Cerebellar nuclear complex (tissue), 1 donor: ENCODE data around the gene PCDHA6.
"Not testable (repeated sequence)": the region's sequence is repeated elsewhere in the genome, so short reads cannot be mapped to it uniquely, and the experiment has no call there.

Experiments used
- DNase-seq, 2 experiments: peaks; one replicate each; lab custom pipeline; 2025; lab: John Stamatoyannopoulos, UW

The PCDHA6 gene

GRCh38 chr5:140827704-140828361 lies at the start of gene PCDHA6:
Gene PCDHA6, plus strand, starts transcription at chr5:140827960. Its CDS starts 132 bp downstream, at chr5:140828092.
- DNase-seq: no peak

GRCh38 chr5:140780512-140780911 lies 47.2 kb upstream of the PCDHA6 start:
- no peak for DNase-seq

GRCh38 chr5:140785905-140786686 lies 41.7 kb upstream of the PCDHA6 start, which contains the start of gene PCDHA1:
Gene PCDHA1, plus strand, starts transcription at chr5:140786140.
- DNase-seq: no peak

GRCh38 chr5:140787422-140787821 lies 40.3 kb upstream of the PCDHA6 start:
- DNase-seq: not testable (repeated sequence)

GRCh38 chr5:140787849-140788504 lies 39.8 kb upstream of the PCDHA6 start:
- DNase-seq: not testable (repeated sequence)

GRCh38 chr5:140791089-140791488 lies 36.7 kb upstream of the PCDHA6 start:
- DNase-seq: no peak

GRCh38 chr5:140794595-140795258 lies 33.0 kb upstream of the PCDHA6 start, which contains the start of gene PCDHA2:
Gene PCDHA2, plus strand, starts transcription at chr5:140794852.
- DNase-seq: no peak

- DNase-seq: no peak
These were observed 32.5 kb upstream of the PCDHA6 start for GRCh38 chr5:140795259-140795641.

GRCh38 chr5:140796072-140796717 lies 31.6 kb upstream of the PCDHA6 start:
- DNase-seq: not testable (repeated sequence)

GRCh38 chr5:140796718-140797095 lies 31.1 kb upstream of the PCDHA6 start:
- DNase-seq: no peak

GRCh38 chr5:140800816-140801493 lies 26.8 kb upstream of the PCDHA6 start, which contains the start of gene PCDHA3:
Gene PCDHA3, plus strand, starts transcription at chr5:140801057.
- DNase-seq: no peak

GRCh38 chr5:140801494-140801841 lies 26.3 kb upstream of the PCDHA6 start:
- no peak for DNase-seq

GRCh38 chr5:140802381-140802780 lies 25.4 kb upstream of the PCDHA6 start:
- DNase-seq: not testable (repeated sequence)

GRCh38 chr5:140802781-140803271 lies 24.9 kb upstream of the PCDHA6 start:
- no peak for DNase-seq

- no peak for DNase-seq
These were observed 20.7 kb upstream of the PCDHA6 start, which contains the start of gene PCDHA4 for GRCh38 chr5:140806834-140807775. Gene PCDHA4, plus strand, starts transcription at chr5:140807068.

- not testable (repeated sequence) for DNase-seq
These were observed 19.4 kb upstream of the PCDHA6 start for GRCh38 chr5:140808241-140808888.

GRCh38 chr5:140808889-140809291 lies 18.9 kb upstream of the PCDHA6 start:
- DNase-seq: no peak

GRCh38 chr5:140821375-140822280 lies 6.1 kb upstream of the PCDHA6 start, which contains the start of gene PCDHA5:
Gene PCDHA5, plus strand, starts transcription at chr5:140821613.
- no peak for DNase-seq
